ENCODE results near the gene SPC24.
"Not testable (repeated sequence)": the region's sequence is repeated elsewhere in the genome, so short reads cannot be mapped to it uniquely, and the experiment has no call there.

Gene SPC24

DNA sequence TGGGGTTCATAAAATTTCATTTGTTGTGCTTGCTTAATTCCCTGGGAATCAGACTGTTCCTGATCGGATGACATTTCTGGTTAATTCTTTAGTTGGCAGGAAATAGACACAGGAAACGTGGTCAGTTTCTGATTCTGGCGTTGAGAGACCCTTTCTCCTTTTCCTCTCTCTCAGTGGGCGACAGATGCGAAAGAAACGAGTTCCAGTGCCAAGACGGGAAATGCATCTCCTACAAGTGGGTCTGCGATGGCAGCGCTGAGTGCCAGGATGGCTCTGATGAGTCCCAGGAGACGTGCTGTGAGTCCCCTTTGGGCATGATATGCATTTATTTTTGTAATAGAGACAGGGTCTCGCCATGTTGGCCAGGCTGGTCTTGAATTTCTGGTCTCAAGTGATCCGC, 55.5 kb downstream of the SPC24 start:
- H3K4me3 ChIP-seq (ENCODE audit: low read length) = no peak overlapping the region
- TF ChIP-seq CTCF (IDR thresholded peaks at IDR 0.05; ENCODE audit: insufficient read depth, low read depth, low read length, missing control alignments) = no peak
- DNase-seq (ENCODE audit: low read depth) = no peak

DNA sequence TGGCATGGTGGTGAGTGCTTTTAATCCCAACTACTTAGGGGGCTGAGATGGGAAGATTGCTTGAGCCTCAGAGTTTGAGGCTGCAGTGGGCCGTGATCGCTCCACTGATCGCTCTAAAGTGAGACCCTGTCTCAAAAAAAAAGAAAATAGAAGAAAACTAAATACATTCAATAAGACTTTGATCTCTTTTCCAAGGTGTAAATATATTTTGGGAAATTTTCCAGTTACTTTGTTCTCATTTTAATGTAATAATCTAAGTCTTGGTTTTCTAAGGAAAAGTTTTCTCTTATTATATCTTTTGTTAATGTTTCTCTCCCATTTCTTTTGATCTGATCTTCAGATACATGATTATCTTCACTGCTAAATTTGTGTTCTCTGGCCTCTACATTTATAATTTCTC, 56.7 kb downstream of the SPC24 start:
- no peak for DNase-seq (ENCODE audit: low read depth)
- H3K4me3 ChIP-seq (ENCODE audit: low read length) = no peak overlapping the region
- TF ChIP-seq CTCF (IDR thresholded peaks at IDR 0.05; ENCODE audit: insufficient read depth, low read depth, low read length, missing control alignments) = no peak

DNA sequence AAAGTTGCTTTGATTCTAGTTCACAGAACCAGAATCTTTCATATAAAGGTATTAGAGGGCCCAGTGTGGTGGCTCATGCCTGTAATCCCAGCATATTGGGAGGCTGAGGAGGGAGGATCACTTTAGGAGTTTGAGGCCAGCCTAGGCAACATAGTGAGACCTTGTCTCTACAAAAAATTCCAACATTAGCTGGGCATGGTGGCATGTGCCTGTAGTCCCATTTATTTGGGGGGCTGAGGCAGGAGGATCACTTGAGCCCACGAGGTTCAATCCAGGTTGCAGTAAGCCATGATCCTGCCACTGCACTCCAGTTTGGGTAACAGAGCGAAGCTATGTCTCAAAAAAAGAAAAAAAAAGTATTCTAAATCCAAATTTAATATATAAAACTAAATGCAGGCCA, 57.3 kb downstream of the SPC24 start:
- no peak for DNase-seq (ENCODE audit: low read depth)
- TF ChIP-seq CTCF (IDR thresholded peaks at IDR 0.05; ENCODE audit: insufficient read depth, low read depth, low read length, missing control alignments) = no peak

DNA sequence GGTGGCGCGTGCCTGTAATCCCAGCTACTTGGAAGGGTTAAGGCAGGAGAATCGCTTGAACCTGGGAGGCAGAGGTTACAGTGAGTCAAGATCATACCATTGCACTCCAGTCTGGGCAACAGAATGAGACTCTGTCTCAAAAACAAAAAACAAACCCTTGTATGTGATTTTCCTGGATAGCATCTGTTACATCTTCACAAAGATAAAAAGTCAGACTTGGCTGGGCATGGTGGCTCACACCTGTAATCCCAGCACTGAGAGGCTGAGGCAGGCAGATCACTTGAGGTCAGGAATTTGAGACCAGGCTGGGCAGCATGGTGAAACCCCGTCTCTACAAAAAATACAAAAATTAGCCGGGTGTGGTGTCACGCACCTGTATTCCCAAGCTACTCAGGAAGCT, 58.2 kb downstream of the SPC24 start:
- DNase-seq (ENCODE audit: low read depth); H3K4me3 ChIP-seq (ENCODE audit: low read length): not testable (repeated sequence)

More for the DNA sequence above, 57.3 kb downstream of the SPC24 start:
- H3K4me3 ChIP-seq (ENCODE audit: low read length) = no peak overlapping the region

- H3K4me3 ChIP-seq (ENCODE audit: low read length) = no peak overlapping the region
- TF ChIP-seq CTCF (IDR thresholded peaks at IDR 0.05; ENCODE audit: insufficient read depth, low read depth, low read length, missing control alignments) = no peak
- DNase-seq (ENCODE audit: low read depth) = peak; percentile 56
Observed at GRCh38 chr19:11096210-11096841, 59.3 kb downstream of the SPC24 start.
